LoVo (cell line): ENCODE data around the gene RGMB.
A peak's percentile ranks its signal among the peaks of the same experiment; 100 is the strongest.

Source experiments
- DNase-seq: peaks from one replicate; pipeline ENCODE4 v3.0.0-alpha.2; 2016; ENCODE audit warnings: low spot score

The RGMB gene

GRCh38 chr5:98827588-98828284, 54.3 kb downstream of the RGMB start:
- no peak for DNase-seq

- DNase-seq, result no peak
These were observed 62.7 kb downstream of the RGMB start for GRCh38 chr5:98836175-98836574.

- DNase-seq, result peak; percentile 18
These were observed 66.3 kb downstream of the RGMB start for GRCh38 chr5:98839469-98840383.

GRCh38 chr5:98840946-98841345, 67.5 kb downstream of the RGMB start:
- no peak for DNase-seq

DNA sequence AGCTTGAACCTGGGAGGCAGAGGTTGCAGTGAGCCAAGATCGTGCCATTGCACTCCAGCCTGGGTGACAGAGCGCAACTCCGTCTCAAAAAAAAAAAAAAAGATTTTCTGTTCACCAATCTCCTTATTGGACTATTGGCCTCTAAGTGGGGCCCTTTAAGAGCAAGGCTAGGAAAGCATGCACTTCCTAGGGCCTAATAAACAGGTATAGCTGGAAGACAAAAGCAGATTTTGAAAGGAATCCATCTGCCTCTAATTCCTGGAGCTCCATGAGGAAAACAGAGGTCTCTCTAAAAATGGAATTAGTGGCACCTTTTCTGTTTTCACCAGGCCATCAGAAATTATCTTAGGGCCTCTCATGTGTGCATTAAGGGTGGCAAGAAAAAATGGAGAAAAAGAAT, 70.0 kb downstream of the RGMB start:
- DNase-seq, result no peak

DNA sequence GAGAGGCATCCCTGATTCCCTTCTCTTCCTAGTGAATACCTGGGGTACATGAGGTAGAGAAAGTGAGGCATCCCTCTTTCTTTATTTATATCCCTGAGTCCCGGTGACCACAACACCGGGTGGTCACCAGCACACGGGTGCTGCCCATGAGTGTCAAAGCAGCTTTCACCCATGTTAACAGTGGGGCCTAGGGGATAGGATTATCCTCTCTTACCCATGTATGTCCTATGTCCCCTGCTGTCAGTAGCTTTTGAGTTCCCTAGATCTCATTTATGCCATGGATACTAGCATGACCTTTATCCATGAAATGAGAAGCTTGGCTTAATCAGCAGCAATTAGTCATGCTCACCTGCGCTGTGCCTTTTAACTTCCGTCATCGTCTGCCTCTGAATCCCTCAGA, 71.4 kb downstream of the RGMB start:
- DNase-seq, result no peak

DNA sequence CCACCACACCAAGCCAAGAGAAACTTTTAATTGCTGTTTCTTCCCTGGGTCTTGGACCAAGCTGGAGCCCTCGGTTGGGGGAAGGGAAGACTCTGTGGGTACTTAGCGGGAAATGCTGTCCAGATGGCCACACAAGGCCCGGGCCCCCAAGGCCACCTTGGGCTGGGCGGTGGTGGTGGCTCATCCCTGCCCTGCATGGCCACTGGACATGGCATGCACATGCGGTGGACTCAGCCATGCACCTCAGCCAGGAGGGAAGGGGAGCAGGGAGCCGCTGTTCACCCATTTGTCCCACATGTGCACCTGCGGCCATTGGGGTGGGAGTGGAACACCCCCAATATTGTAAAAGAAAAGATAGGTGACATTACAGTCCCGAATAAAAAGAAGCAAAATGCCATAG, 72.4 kb downstream of the RGMB start:
- DNase-seq, result no peak
